IPS-20b (cell line): ENCODE measurements around the gene GPR55.

ENCODE experiments used
- H3K27ac ChIP-seq: one replicate; pipeline ENCODE4 v1.5.1; 2013; ENCODE audit warnings: low read length
- H3K27me3 ChIP-seq: 2 replicates; pipeline ENCODE4 v1.6.1; 2013; ENCODE audit warnings: mild to moderate bottlenecking, low read length, inconsistent platforms; ENCODE audit not compliant: insufficient read depth
- H3K36me3 ChIP-seq: 2 replicates; pipeline ENCODE4 v1.6.1; 2013; ENCODE audit warnings: low read depth, mild to moderate bottlenecking, inconsistent platforms, low read length, moderate library complexity; ENCODE audit not compliant: insufficient read depth
- H3K4me1 ChIP-seq: 2 replicates; pipeline ENCODE4 v1.6.1; 2013; ENCODE audit warnings: mild to moderate bottlenecking, control low read depth, inconsistent platforms, low read length, moderate library complexity; ENCODE audit not compliant: insufficient read depth
- H3K4me3 ChIP-seq: 2 replicates; pipeline ENCODE4 v1.5.1; 2013; ENCODE audit warnings: mild to moderate bottlenecking, low read length, inconsistent platforms
- H3K9ac ChIP-seq: 2 replicates; pipeline ENCODE4 v1.6.1; 2013; ENCODE audit warnings: low read depth, mild to moderate bottlenecking, inconsistent platforms, low read length, moderate library complexity
- H3K9me3 ChIP-seq: 2 replicates; pipeline ENCODE4 v1.6.1; 2013; ENCODE audit warnings: mild to moderate bottlenecking, low read depth, low read length, inconsistent platforms; ENCODE audit not compliant: insufficient read depth

Gene GPR55

DNA sequence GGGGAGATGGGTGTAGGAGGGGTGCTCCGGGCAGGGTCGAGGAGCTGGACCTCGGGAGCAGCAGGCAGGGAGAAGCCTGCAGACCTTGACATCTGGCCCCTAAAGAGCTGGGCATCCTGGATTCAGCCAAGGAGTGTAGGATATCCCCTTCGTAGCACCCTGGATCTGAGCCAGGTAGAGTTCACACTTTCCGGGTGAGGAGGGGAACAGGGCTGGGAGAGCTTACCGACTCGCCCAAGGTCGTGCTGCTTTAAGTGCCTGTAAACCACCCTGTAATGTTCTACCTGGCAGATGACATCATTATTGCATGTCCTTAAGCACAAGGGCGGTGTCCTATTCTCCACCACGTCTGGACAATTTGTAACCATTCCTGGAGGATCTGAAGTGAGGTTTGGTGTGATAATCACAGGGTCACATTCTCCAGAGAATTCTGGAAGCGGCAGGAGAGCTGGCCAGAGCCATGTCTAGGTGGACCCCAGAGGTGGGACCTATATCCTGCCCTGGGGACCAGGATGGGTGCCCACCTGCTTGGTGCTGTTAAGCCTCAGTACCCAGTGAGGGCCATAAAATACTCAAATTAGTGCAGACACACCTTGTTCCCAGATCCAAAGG lies 45.7 kb downstream of the GPR55 start:
- no peak overlapping the region for H3K27ac ChIP-seq
- peaks cover 58% of the 10 kb centered on the region for H3K36me3 ChIP-seq
- H3K27me3 ChIP-seq = no peaks in the 10 kb centered on the region
- no peak overlapping the region for H3K9ac ChIP-seq
- no peaks in the 10 kb centered on the region for H3K4me1 ChIP-seq
- no peaks in the 10 kb centered on the region for H3K9me3 ChIP-seq
- no peak overlapping the region for H3K4me3 ChIP-seq

DNA sequence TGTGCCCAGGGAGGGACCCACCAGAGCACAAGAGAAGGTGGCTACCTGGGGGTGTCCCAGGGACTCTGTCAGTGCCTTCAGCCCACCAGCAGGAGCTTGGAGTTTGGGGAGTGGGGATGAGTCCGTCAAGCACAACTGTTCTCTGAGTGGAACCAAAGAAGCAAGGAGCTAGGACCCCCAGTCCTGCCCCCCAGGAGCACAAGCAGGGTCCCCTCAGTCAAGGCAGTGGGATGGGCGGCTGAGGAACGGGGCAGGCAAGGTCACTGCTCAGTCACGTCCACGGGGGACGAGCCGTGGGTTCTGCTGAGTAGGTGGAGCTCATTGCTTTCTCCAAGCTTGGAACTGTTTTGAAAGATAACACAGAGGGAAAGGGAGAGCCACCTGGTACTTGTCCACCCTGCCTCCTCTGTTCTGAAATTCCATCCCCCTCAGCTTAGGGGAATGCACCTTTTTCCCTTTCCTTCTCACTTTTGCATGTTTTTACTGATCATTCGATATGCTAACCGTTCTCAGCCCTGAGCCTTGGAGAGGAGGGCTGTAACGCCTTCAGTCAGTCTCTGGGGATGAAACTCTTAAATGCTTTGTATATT lies 46.3 kb downstream of the GPR55 start:
- peaks cover 65% of the 10 kb centered on the region for H3K36me3 ChIP-seq
- no peaks in the 10 kb centered on the region for H3K9me3 ChIP-seq
- H3K27ac ChIP-seq = no peak overlapping the region
- no peak overlapping the region for H3K4me3 ChIP-seq
- no peaks in the 10 kb centered on the region for H3K4me1 ChIP-seq
- H3K27me3 ChIP-seq = no peaks in the 10 kb centered on the region
- no peak overlapping the region for H3K9ac ChIP-seq

DNA sequence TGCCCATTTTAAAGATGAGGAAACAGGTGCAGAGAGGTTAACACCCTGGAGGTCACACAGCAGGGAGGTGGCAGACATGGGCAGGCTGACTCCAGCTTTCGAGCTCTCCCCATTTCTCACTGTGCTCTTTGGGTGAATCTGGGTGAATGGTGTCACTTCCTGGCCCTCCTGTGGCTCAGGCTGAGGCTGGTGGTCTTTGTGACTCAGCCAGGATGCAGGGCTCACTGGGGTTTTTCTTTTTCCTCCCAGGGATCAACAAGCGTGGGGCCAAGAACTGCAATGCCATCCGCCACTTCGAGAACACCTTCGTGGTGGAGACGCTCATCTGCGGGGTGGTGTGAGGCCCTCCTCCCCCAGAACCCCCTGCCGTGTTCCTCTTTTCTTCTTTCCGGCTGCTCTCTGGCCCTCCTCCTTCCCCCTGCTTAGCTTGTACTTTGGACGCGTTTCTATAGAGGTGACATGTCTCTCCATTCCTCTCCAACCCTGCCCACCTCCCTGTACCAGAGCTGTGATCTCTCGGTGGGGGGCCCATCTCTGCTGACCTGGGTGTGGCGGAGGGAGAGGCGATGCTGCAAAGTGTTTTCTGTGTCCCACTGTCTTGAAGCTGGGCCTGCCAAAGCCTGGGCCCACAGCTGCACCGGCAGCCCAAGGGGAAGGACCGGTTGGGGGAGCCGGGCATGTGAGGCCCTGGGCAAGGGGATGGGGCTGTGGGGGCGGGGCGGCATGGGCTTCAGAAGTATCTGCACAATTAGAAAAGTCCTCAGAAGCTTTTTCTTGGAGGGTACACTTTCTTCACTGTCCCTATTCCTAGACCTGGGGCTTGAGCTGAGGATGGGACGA lies 47.1 kb downstream of the GPR55 start:
- no peak overlapping the region for H3K27ac ChIP-seq
- no peak overlapping the region for H3K9ac ChIP-seq
- H3K36me3 ChIP-seq = peaks cover 72% of the 10 kb centered on the region

DNA sequence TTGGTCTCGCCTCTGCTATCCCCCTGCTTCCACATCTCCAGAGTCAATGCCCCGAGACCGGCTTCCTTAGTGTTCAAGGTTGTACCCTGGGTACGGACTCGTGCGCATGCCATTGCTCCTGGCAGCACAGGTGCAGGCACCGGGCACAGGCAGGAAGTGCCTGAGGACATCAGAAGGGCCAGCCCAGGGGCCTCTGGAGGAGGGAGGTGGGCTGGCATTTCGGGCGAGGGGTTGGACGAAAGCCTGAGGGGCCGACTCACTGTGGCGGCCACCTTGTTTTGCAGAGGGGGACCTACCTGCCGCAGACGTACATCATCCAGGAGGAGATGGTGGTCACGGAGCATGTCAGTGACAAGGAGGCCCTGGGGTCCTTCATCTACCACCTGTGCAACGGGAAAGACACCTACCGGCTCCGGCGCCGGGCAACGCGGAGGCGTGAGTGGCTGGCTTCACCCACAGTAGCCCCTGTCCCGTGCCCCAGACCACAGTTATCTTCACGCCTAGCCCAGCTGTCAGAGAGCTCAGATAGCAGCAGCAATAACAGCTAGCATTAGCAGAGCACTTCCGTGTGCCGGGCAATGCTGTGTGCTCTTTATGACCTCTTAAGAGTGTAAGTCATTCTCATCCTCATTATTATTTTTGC lies 47.8 kb downstream of the GPR55 start:
- Histone ChIP-seq H3K27ac (no peak overlapping the region), H3K9ac (no peak overlapping the region), H3K9me3 (no peaks in the 10 kb centered on the region), H3K27me3 (no peaks in the 10 kb centered on the region), H3K36me3 (peaks cover 79% of the 10 kb centered on the region), H3K4me1 (no peaks in the 10 kb centered on the region), H3K4me3 (no peak overlapping the region)

More for the DNA sequence above, 47.1 kb downstream of the GPR55 start:
- Histone ChIP-seq H3K4me1 (no peaks in the 10 kb centered on the region), H3K9me3 (no peaks in the 10 kb centered on the region), H3K27me3 (no peaks in the 10 kb centered on the region), H3K4me3 (no peak overlapping the region)

DNA sequence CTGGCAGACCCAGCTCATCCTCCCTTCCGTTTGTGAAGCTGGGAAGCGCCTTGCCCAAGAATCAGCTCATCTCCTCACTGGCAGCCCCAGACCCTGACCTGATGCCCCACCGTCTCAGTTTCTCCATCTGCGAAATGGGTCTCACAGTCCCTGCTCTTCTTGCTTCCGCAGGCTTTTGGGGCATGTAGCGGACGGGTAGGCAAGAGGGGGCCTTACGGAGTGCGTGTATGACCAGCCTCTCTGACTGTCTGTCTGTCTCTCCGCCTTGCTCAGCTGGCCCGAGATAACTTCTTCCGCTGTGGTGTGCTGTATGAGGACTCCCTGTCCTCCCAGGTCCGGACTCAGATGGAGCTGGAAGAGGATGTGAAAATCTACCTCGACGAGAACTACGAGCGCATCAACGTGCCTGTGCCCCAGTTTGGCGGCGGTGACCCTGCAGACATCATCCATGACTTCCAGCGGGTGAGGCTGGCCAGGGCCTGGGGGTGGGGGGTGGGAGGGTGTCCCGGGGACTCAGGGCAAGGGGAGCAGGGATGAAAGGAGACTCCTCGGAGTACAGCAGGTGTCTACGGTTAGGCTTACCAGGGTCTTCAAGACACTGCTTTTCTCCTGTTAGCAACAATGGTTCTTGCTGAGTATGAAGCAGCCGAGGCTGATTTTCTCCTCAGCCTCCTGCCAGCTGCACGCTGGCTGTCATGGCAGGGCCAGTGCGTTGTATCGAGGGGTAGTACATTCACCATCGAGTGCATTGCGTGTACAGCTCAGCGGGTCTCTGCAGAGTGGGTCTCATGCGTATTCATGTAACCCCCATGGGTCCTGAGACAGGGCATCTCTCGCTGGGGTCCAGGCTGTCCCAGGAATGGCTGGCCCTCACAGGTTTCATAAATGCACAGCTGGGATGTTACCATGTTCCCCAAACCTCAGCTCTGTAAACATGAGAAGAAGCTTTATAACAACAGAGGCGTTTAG lies 49.4 kb downstream of the GPR55 start:
- no peaks in the 10 kb centered on the region for H3K27me3 ChIP-seq
- H3K36me3 ChIP-seq = peaks cover 88% of the 10 kb centered on the region
- H3K27ac ChIP-seq = no peak overlapping the region
- no peaks in the 10 kb centered on the region for H3K9me3 ChIP-seq
- no peak overlapping the region for H3K4me3 ChIP-seq
- peaks cover 7% of the 10 kb centered on the region for H3K4me1 ChIP-seq
- no peak overlapping the region for H3K9ac ChIP-seq

DNA sequence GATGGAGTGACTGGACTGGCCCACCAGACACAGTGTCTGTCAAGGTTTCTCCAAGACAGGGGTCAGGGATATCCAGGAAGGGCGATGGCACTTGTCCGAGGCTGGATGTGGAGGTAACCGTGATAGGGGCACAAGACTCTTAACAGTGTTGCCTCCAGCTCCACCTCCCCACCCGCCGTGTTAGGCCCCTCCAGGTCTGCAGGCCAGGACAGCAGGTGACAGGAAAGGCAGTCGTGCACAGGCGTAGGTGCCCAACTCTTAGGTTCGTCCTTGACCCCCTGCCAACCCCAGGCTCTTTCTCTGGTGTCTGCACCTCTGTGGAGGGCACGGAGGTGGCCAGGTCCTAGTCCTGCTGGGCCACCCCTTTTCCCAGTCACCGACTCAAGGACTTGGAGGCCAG lies 50.2 kb downstream of the GPR55 start:
- Histone ChIP-seq H3K27me3 (no peaks in the 10 kb centered on the region), H3K4me3 (no peak overlapping the region), H3K36me3 (peaks cover 85% of the 10 kb centered on the region), H3K9me3 (no peaks in the 10 kb centered on the region), H3K4me1 (peaks cover 15% of the 10 kb centered on the region), H3K9ac (no peak overlapping the region), H3K27ac (no peak overlapping the region)

DNA sequence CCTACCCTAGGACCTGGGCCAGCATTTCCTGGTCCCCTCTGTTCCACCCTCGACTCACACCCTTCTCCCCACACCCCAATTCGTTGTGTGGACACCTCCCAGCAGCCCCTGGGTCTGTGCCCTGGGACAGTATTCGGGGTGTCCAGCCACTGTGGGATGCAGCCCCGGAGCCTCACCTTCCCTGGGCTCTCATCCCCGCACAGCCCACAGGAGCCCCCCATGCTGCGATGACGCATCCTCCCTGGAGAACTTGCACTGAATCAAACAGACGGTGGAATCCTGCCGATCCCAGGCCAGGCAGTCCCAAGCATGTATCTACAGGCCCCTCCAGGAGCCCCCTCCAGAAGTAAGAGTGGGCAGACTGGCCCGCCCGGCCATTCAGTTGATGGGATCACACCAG lies 50.6 kb downstream of the GPR55 start:
- Histone ChIP-seq H3K9me3 (no peaks in the 10 kb centered on the region), H3K4me3 (no peak overlapping the region), H3K4me1 (peaks cover 19% of the 10 kb centered on the region), H3K27me3 (no peaks in the 10 kb centered on the region), H3K9ac (no peak overlapping the region), H3K36me3 (peaks cover 85% of the 10 kb centered on the region), H3K27ac (no peak overlapping the region)

DNA sequence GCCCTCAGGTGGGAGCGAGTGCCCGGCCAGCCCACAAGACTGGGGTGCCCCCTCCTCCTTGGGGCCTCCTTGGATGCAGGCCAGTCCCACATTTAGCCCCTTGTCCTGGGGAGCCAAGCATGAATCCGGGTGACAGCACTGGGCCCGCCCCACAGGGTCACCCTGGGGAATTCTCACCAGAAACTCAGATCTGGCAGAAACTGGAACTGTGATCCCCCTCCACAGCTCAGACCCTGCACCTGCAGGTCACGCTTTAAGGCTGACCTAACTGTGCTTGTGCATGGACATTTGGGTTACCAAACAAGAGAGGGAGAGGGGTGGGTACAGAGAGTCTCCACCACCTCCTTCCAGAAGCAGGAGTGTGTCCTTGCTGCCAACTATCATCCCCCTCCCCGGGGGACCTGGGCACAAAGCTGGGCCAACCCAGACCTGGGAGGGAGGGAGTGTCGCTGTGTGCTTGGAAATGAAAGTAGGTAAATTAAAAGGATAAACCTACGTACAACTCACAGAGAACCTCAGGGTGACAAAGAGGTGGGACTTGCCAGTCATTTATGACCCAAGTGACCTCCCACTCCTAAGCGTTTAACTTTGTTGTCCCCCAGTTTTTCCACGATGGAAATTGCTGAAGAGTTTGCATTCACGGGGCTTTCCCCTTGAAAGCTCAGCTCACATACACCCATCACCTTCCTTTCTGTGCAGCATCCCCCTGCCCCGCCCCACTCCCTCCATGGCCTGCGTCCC lies 51.2 kb downstream of the GPR55 start:
- H3K36me3 ChIP-seq = peaks cover 84% of the 10 kb centered on the region
- H3K27ac ChIP-seq = no peak overlapping the region
- H3K4me1 ChIP-seq = peaks cover 25% of the 10 kb centered on the region
- H3K9ac ChIP-seq = no peak overlapping the region
- no peak overlapping the region for H3K4me3 ChIP-seq
- no peaks in the 10 kb centered on the region for H3K9me3 ChIP-seq
- H3K27me3 ChIP-seq = no peaks in the 10 kb centered on the region

DNA sequence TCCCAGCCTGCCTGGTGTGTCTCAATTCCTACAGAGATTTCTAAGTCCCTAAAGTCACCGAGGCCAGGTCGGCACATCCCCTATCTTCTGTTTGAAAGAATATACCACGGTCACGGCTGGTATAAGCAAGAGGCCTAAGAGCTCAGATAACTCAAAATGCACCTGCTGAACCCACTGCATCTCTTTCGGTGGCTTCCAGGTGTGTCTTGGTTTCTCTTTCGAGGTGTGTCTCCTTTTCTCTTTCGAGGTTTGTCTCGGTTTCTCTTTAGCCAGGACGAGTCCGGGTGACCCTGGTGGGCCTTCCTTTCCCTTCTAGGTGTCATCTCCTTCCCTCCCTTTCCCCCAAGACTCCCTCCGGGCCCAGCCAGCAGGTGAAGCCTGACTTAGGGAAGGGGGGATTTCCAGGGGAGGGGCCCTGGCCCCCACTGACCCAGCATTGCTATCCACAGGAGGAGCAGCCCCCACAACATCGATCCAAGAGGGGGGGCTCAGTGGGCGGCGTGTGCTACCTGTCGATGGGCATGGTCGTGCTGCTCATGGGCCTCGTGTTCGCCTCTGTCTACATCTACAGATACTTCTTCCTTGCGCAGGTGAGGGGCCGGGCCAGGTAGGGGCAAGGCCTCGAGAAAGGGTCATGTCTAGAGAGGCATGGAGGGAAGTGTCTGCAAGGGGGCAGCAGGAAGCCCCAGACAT lies 51.9 kb downstream of the GPR55 start:
- Histone ChIP-seq H3K4me1 (peaks cover 31% of the 10 kb centered on the region), H3K4me3 (no peak overlapping the region), H3K9me3 (no peaks in the 10 kb centered on the region), H3K27me3 (no peaks in the 10 kb centered on the region), H3K36me3 (peaks cover 77% of the 10 kb centered on the region), H3K9ac (no peak overlapping the region), H3K27ac (no peak overlapping the region)
